Large intestine (tissue), 3 donors: ENCODE data around the gene SYCP2. TPM values are rescaled to one million over a fixed set of nuclear protein-coding genes. Genes with fewer than 3 reads are reported as not detected.

ENCODE experiments used
- DNase-seq, 2 donors: peaks; one replicate each; pipeline versions ENCODE4 v3.0.0 to v3.0.0-alpha.2; 2013
- H3K27ac ChIP-seq: one replicate; pipeline ENCODE4 v1.5.1; 2013; ENCODE audit warnings: low read length
- H3K27me3 ChIP-seq: 2 replicates; pipeline ENCODE4 v1.6.1; 2013; ENCODE audit warnings: low read length; ENCODE audit not compliant: control insufficient read depth, insufficient read depth
- H3K36me3 ChIP-seq: 2 replicates; pipeline ENCODE4 v1.6.1; 2013; ENCODE audit warnings: low read length; ENCODE audit not compliant: control insufficient read depth, insufficient read depth
- H3K4me1 ChIP-seq: one replicate; pipeline ENCODE4 v1.6.1; 2013; ENCODE audit warnings: low read length; ENCODE audit not compliant: control insufficient read depth, insufficient read depth
- H3K4me3 ChIP-seq: one replicate; pipeline ENCODE4 v1.5.1; 2013; ENCODE audit warnings: low read length
- H3K9me3 ChIP-seq: one replicate; pipeline ENCODE4 v1.6.1; 2013; ENCODE audit warnings: mild to moderate bottlenecking, low read depth, low read length, moderate library complexity; ENCODE audit not compliant: control insufficient read depth
- WGBS: methylation state at CpG from one replicate; pipeline ENCODE4 v1.1.5; 2013; ENCODE audit warnings: low lambda C conversion rate; ENCODE audit not compliant: insufficient coverage; 5-methylcytosine and 5-hydroxymethylcytosine counted together
- polyA plus RNA-seq: library from polyadenylated mRNA; unstranded; fragments of 120-200 nt; gene quantifications from one replicate; pipeline ENCODE4 v1.2.1, GENCODE V29; 2013

Gene SYCP2
- polyA plus RNA-seq, 1 donor: 4.2 TPM

- H3K36me3 ChIP-seq: no peaks in the 10 kb centered on the region
- WGBS: no CpG with 5 or more reads among the region's 6 CpGs
- H3K4me3 ChIP-seq: no peak overlapping the region
- DNase-seq: no peak
- H3K4me1 ChIP-seq: peaks cover 21% of the 10 kb centered on the region
- no peak overlapping the region for H3K27ac ChIP-seq
- no peaks in the 10 kb centered on the region for H3K27me3 ChIP-seq
- H3K9me3 ChIP-seq: no peaks in the 10 kb centered on the region
Measured at GRCh38 chr20:59830665-59831023, 102.8 kb downstream of the SYCP2 start.

- DNase-seq: no peak
- H3K27me3 ChIP-seq: no peaks in the 10 kb centered on the region
- H3K36me3 ChIP-seq: no peaks in the 10 kb centered on the region
- H3K9me3 ChIP-seq: no peaks in the 10 kb centered on the region
- peaks cover 26% of the 10 kb centered on the region for H3K4me1 ChIP-seq
- no peak overlapping the region for H3K27ac ChIP-seq
- WGBS: 92% methylated on average over 6 of the region's 12 CpGs
- H3K4me3 ChIP-seq: no peak overlapping the region
Measured at GRCh38 chr20:59829786-59830664, 103.4 kb downstream of the SYCP2 start.

GRCh38 chr20:59829054-59829785, 104.2 kb downstream of the SYCP2 start:
- Histone ChIP-seq H3K4me3 (no peak overlapping the region), H3K4me1 (peaks cover 33% of the 10 kb centered on the region), H3K27ac (no peak overlapping the region), H3K36me3 (no peaks in the 10 kb centered on the region), H3K9me3 (no peaks in the 10 kb centered on the region), H3K27me3 (no peaks in the 10 kb centered on the region)
- WGBS: no CpG with 5 or more reads among the region's 19 CpGs
- DNase-seq: no peak

- H3K4me3 ChIP-seq: no peak overlapping the region
- H3K27me3 ChIP-seq: no peaks in the 10 kb centered on the region
- WGBS: 86% methylated on average over 6 of the region's 15 CpGs
- no peak overlapping the region for H3K27ac ChIP-seq
- DNase-seq: no peak
- H3K4me1 ChIP-seq: peaks cover 33% of the 10 kb centered on the region
- H3K9me3 ChIP-seq: no peaks in the 10 kb centered on the region
- H3K36me3 ChIP-seq: no peaks in the 10 kb centered on the region
Measured at GRCh38 chr20:59828125-59829053, 105.0 kb downstream of the SYCP2 start.

GRCh38 chr20:59827138-59828056, 106.0 kb downstream of the SYCP2 start:
- Histone ChIP-seq H3K27ac (peak overlapping the region; percentile 82), H3K27me3 (no peaks in the 10 kb centered on the region), H3K36me3 (no peaks in the 10 kb centered on the region), H3K4me3 (no peak overlapping the region), H3K9me3 (no peaks in the 10 kb centered on the region), H3K4me1 (peaks cover 33% of the 10 kb centered on the region)
- DNase-seq: no peak
- no CpG with 5 or more reads among the region's 16 CpGs for WGBS

GRCh38 chr20:59825944-59826759, 107.3 kb downstream of the SYCP2 start:
- no peaks in the 10 kb centered on the region for H3K27me3 ChIP-seq
- H3K9me3 ChIP-seq: no peaks in the 10 kb centered on the region
- no peak overlapping the region for H3K4me3 ChIP-seq
- peaks cover 31% of the 10 kb centered on the region for H3K4me1 ChIP-seq
- no CpG with 5 or more reads among the region's 11 CpGs for WGBS
- no peaks in the 10 kb centered on the region for H3K36me3 ChIP-seq
- peak; percentile 92 to 96 for DNase-seq
- H3K27ac ChIP-seq: peak overlapping the region; percentile 82

GRCh38 chr20:59825563-59825920, 107.9 kb downstream of the SYCP2 start:
- H3K4me3 ChIP-seq: no peak overlapping the region
- H3K9me3 ChIP-seq: no peaks in the 10 kb centered on the region
- no peak overlapping the region for H3K27ac ChIP-seq
- no peaks in the 10 kb centered on the region for H3K27me3 ChIP-seq
- no peak for DNase-seq
- no CpG with 5 or more reads among the region's 4 CpGs for WGBS
- no peaks in the 10 kb centered on the region for H3K36me3 ChIP-seq
- peaks cover 29% of the 10 kb centered on the region for H3K4me1 ChIP-seq

GRCh38 chr20:59824711-59825562, 108.5 kb downstream of the SYCP2 start:
- 100% methylated on average over 1 of the region's 8 CpGs for WGBS
- H3K36me3 ChIP-seq: no peaks in the 10 kb centered on the region
- H3K27ac ChIP-seq: no peak overlapping the region
- H3K4me1 ChIP-seq: peaks cover 29% of the 10 kb centered on the region
- H3K4me3 ChIP-seq: no peak overlapping the region
- DNase-seq: no peak
- H3K9me3 ChIP-seq: no peaks in the 10 kb centered on the region
- no peaks in the 10 kb centered on the region for H3K27me3 ChIP-seq
